Measurements from ENCODE around the gene SPPL2C. TPM values are rescaled to one million over a fixed set of nuclear protein-coding genes. Genes with fewer than 3 reads are reported as not detected.

The SPPL2C gene
- total and polyA plus RNA-seq, 2 of the 13 experiments (the other 11 are each of a cell fraction or from before 2014, with no cell fraction given) = not detected

DNA sequence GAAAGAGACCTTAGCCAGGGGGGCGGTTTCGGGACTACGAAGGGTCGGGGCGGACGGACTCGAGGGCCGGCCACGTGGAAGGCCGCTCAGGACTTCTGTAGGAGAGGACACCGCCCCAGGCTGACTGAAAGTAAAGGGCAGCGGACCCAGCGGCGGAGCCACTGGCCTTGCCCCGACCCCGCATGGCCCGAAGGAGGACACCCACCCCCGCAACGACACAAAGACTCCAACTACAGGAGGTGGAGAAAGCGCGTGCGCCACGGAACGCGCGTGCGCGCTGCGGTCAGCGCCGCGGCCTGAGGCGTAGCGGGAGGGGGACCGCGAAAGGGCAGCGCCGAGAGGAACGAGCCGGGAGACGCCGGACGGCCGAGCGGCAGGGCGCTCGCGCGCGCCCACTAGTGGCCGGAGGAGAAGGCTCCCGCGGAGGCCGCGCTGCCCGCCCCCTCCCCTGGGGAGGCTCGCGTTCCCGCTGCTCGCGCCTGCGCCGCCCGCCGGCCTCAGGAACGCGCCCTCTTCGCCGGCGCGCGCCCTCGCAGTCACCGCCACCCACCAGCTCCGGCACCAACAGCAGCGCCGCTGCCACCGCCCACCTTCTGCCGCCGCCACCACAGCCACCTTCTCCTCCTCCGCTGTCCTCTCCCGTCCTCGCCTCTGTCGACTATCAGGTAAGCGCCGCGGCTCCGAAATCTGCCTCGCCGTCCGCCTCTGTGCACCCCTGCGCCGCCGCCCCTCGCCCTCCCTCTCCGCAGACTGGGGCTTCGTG, 49.5 kb downstream of the SPPL2C start, which contains the start of gene MAPT (continued):
- TF ChIP-seq, protein P1, sequence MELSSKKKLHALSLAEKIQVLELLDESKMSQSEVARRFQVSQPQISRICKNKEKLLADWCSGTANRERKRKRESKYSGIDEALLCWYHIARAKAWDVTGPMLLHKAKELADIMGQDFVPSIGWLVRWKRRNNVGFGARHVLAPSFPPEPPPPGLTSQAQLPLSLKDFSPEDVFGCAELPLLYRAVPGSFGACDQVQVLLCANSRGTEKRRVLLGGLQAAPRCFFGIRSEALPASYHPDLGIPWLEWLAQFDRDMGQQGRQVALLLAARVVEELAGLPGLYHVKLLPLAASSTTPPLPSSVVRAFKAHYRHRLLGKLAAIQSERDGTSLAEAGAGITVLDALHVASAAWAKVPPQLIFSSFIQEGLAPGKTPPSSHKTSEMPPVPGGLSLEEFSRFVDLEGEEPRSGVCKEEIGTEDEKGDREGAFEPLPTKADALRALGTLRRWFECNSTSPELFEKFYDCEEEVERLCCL (CRISPR knock-in tag; IDR thresholded peaks at IDR 0.05; ENCODE audit: borderline replicate concordance) = no peak
- TF ChIP-seq MEIS2 (CRISPR knock-in tag; IDR thresholded peaks at IDR 0.05) (peak; percentile 69; the same call in 1 of the 2 replicates), HNRNPLL (IDR thresholded peaks at IDR 0.05; ENCODE audit: low read depth, low read length, poor library complexity, severe bottlenecking) (peak; percentile 73), ZSCAN30 (CRISPR knock-in tag; IDR thresholded peaks at IDR 0.05) (no peak), NRL (CRISPR knock-in tag; IDR thresholded peaks at IDR 0.05; ENCODE audit: borderline replicate concordance) (peak; percentile 60), EP300 (IDR thresholded peaks at IDR 0.05; ENCODE audit: low read depth in 2 of 2, low read length in 2 of 2) (no peak), EP300 (CRISPR knock-in tag; IDR thresholded peaks at IDR 0.05; ENCODE audit: borderline replicate concordance) (no peak), SMAD3 (CRISPR knock-in tag; IDR thresholded peaks at IDR 0.05) (0 out of 2 replicates have a peak, but pooled peaks have one; percentile 19), ZNF333 (CRISPR knock-in tag; IDR thresholded peaks at IDR 0.05; ENCODE audit: borderline replicate concordance) (no peak), ZNF136 (CRISPR knock-in tag; IDR thresholded peaks at IDR 0.05; ENCODE audit: low read depth) (peak; percentile 39; the same call in 1 of the 2 replicates), EHMT2 (IDR thresholded peaks at IDR 0.05; ENCODE audit: borderline replicate concordance, low read depth, low read length) (no peak), ZNF337 (CRISPR knock-in tag; IDR thresholded peaks at IDR 0.05; ENCODE audit: borderline replicate concordance, low read depth) (no peak), KAT7 (CRISPR knock-in tag; IDR thresholded peaks at IDR 0.05; ENCODE audit: borderline replicate concordance) (peak; percentile 82; the same call in 1 of the 2 replicates), ZNF234 (CRISPR knock-in tag; conservative IDR thresholded peaks at IDR 0.05) (no peak), PRMT3 (CRISPR knock-in tag; IDR thresholded peaks at IDR 0.05; ENCODE audit: borderline replicate concordance, low read depth) (no peak), ZFP36L1 (CRISPR knock-in tag; IDR thresholded peaks at IDR 0.05) (no peak), ATM (IDR thresholded peaks at IDR 0.05; ENCODE audit: borderline replicate concordance) (no peak), NPAS2 (CRISPR knock-in tag; IDR thresholded peaks at IDR 0.05; ENCODE audit: borderline replicate concordance) (no peak), MIER2 (CRISPR knock-in tag; IDR thresholded peaks at IDR 0.05) (no peak), THYN1 (CRISPR knock-in tag; IDR thresholded peaks at IDR 0.05; ENCODE audit: borderline replicate concordance, low read depth) (no peak), MYC (CRISPR knock-in tag; IDR thresholded peaks at IDR 0.05; ENCODE audit: borderline replicate concordance) (peak; percentile 69), ZNF720 (CRISPR knock-in tag; IDR thresholded peaks at IDR 0.05) (no peak), ZSCAN22 (CRISPR knock-in tag; IDR thresholded peaks at IDR 0.05) (0 out of 2 replicates have a peak, but pooled peaks have one; percentile 17), ZNF331 (CRISPR knock-in tag; IDR thresholded peaks at IDR 0.05) (0 out of 2 replicates have a peak, but pooled peaks have one; percentile 63), JUN (CRISPR knock-in tag; IDR thresholded peaks at IDR 0.05) (no peak), EZH2 (conservative IDR thresholded peaks at IDR 0.05; ENCODE audit: low read depth, low read length) (no peak), NFIC (IDR thresholded peaks at IDR 0.05; ENCODE audit: low read length) (no peak)
- TF ChIP-seq, protein P2, sequence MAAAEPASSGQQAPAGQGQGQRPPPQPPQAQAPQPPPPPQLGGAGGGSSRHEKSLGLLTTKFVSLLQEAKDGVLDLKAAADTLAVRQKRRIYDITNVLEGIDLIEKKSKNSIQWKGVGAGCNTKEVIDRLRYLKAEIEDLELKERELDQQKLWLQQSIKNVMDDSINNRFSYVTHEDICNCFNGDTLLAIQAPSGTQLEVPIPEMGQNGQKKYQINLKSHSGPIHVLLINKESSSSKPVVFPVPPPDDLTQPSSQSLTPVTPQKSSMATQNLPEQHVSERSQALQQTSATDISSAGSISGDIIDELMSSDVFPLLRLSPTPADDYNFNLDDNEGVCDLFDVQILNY (CRISPR knock-in tag; conservative IDR thresholded peaks at IDR 0.05) = no peak; the same call in 1 of the 2 replicates
- TF ChIP-seq, protein P3, sequence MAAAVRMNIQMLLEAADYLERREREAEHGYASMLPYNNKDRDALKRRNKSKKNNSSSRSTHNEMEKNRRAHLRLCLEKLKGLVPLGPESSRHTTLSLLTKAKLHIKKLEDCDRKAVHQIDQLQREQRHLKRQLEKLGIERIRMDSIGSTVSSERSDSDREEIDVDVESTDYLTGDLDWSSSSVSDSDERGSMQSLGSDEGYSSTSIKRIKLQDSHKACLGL (CRISPR knock-in tag; IDR thresholded peaks at IDR 0.05) = peak; percentile 37; the same call in 1 of the 2 replicates

Data from HepG2 (cell line).